H1 (cell line): ENCODE measurements around the gene ASB17. TPM values are rescaled to one million over a fixed set of nuclear protein-coding genes. Genes with fewer than 3 reads are reported as not detected.
A peak's percentile ranks its signal among the peaks of the same experiment; 100 is the strongest.

Source experiments
- CTCF ChIA-PET: fragments of 300-600 bp; sonication (Branson Sonifier 250); formaldehyde crosslinking; loops from one replicate; lab custom pipeline; 2021; ENCODE audit not compliant: partially characterized antibody; lab: Charles Lee
- POLR2A ChIA-PET: fragments of 300-600 bp; sonication (Branson Sonifier 250); formaldehyde crosslinking; loops from one replicate; lab custom pipeline; 2021; ENCODE audit warnings: inconsistent platforms; ENCODE audit not compliant: partially characterized antibody; lab: Charles Lee
- DNase-seq, 2 experiments: peaks; one replicate each; pipeline versions ENCODE4 v3.0.0 to v3.0.0-alpha.2; 2010 to 2022; ENCODE audit warnings: low spot score in 2 of 2, low read depth in 1 of 2, mixed read lengths in 1 of 2
- FAIRE-seq: peaks from 2 replicates; lab custom pipeline; 2011; peaks lifted over from hg19 to GRCh38; lab: Jason Lieb, UNC
- H2AFZ ChIP-seq: 2 replicates; pipeline ENCODE4 v1.8.1; 2012; ENCODE audit warnings: low read length, inconsistent platforms
- H2AK5ac ChIP-seq: 2 replicates; pipeline ENCODE4 v1.6.1; 2013; ENCODE audit warnings: low read depth, low read length
- H2BK120ac ChIP-seq: replicated peaks from 2 replicates; pipeline ENCODE3; 2013; ENCODE audit warnings: low read depth, low read length, inconsistent platforms
- H2BK12ac ChIP-seq: 2 replicates; pipeline ENCODE4 v1.6.1; 2013; ENCODE audit warnings: low read depth, low read length
- H2BK15ac ChIP-seq: 2 replicates; pipeline ENCODE4 v1.6.1; 2013; ENCODE audit warnings: low read length
- H2BK20ac ChIP-seq: 2 replicates; pipeline ENCODE4 v1.6.1; 2013; ENCODE audit warnings: low read length
- H2BK5ac ChIP-seq: 2 replicates; pipeline ENCODE4 v1.6.1; 2013; ENCODE audit warnings: low read depth, low read length
- H3K14ac ChIP-seq: 2 replicates; pipeline ENCODE4 v1.6.1; 2013; ENCODE audit warnings: inconsistent platforms; ENCODE audit not compliant: insufficient read length
- H3K18ac ChIP-seq: 2 replicates; pipeline ENCODE4 v1.6.1; 2013; ENCODE audit warnings: low read length; ENCODE audit errors: extremely low read depth
- H3K23ac ChIP-seq: 2 replicates; pipeline ENCODE4 v1.6.1; 2013; ENCODE audit warnings: inconsistent platforms; ENCODE audit not compliant: insufficient read length
- H3K23me2 ChIP-seq: 2 replicates; pipeline ENCODE4 v1.6.1; 2013; ENCODE audit warnings: low read depth, low read length
- H3K27ac ChIP-seq: 2 replicates; pipeline ENCODE4 v1.6.1; 2011; ENCODE audit warnings: low read depth, low read length, inconsistent platforms
- H3K27me3 ChIP-seq, 4 experiments: replicated peaks in 1 of 4; 1 replicate in 1 of 4; 2 replicates in 3 of 4; pipeline versions ENCODE4 v1.6.1 to v1.8.1; 2011 to 2013; ENCODE audit warnings: low read length in 3 of 4, mild to moderate bottlenecking in 3 of 4, inconsistent platforms in 2 of 4, mixed read lengths in 2 of 4, moderate library complexity in 1 of 4; ENCODE audit not compliant: control insufficient read depth in 3 of 4, insufficient read depth in 3 of 4; ENCODE audit errors: extremely low read depth in 1 of 4
- H3K36me3 ChIP-seq, 4 experiments: 2 replicates each; pipeline versions ENCODE4 v1.6.1 to v1.8.1; 2011 to 2013; ENCODE audit warnings: mild to moderate bottlenecking in 4 of 4, low read length in 3 of 4, moderate library complexity in 2 of 4, control low read depth in 1 of 4, inconsistent platforms in 1 of 4; ENCODE audit not compliant: insufficient read depth in 4 of 4, control insufficient read depth in 2 of 4
- H3K4ac ChIP-seq: replicated peaks from 2 replicates; pipeline ENCODE3; 2013; ENCODE audit warnings: low read length, low read depth, mixed read lengths, inconsistent platforms; ENCODE audit not compliant: insufficient read length
- H3K4me1 ChIP-seq, 4 experiments: replicated peaks in 1 of 4; 1 replicate in 1 of 4; 2 replicates in 3 of 4; pipeline versions ENCODE4 v1.6.1 to v1.8.1; 2011 to 2013; ENCODE audit warnings: low read length in 3 of 4, inconsistent platforms in 2 of 4, mixed read lengths in 1 of 4; ENCODE audit not compliant: insufficient read depth in 4 of 4, control insufficient read depth in 3 of 4
- H3K4me2 ChIP-seq, 2 experiments: 2 replicates each; pipeline versions ENCODE4 v1.6.1 to v1.8.1; 2011 to 2013; ENCODE audit warnings: low read depth in 2 of 2, low read length in 2 of 2, control low read depth in 1 of 2, inconsistent platforms in 1 of 2, mild to moderate bottlenecking in 1 of 2; ENCODE audit not compliant: insufficient read depth in 1 of 2
- H3K4me3 ChIP-seq, 4 experiments: fragments of 200-600, 300-600 bp in 1 of 4; sonication (generic), shearing (Covaris generic), sonication (Bioruptor Twin) in 1 of 4; 2 replicates each; pipeline versions ENCODE4 v1.5.1 to v1.8.1; 2011 to 2016; ENCODE audit warnings: low read length in 4 of 4, low read depth in 3 of 4, control low read depth in 2 of 4, inconsistent platforms in 2 of 4, mild to moderate bottlenecking in 2 of 4, mixed read lengths in 1 of 4, moderate library complexity in 1 of 4; ENCODE audit not compliant: insufficient read depth in 2 of 4; ENCODE audit errors: extremely low read depth in 1 of 4
- H3K56ac ChIP-seq: replicated peaks from 2 replicates; pipeline ENCODE3; 2013; ENCODE audit warnings: low read depth, mild to moderate bottlenecking, mixed read lengths, low read length, inconsistent platforms; ENCODE audit not compliant: insufficient read length
- H3K79me1 ChIP-seq: 2 replicates; pipeline ENCODE4 v1.6.1; 2013; ENCODE audit warnings: low read depth, low read length, control low read depth
- H3K79me2 ChIP-seq, 2 experiments: 2 replicates each; pipeline versions ENCODE4 v1.6.1 to v1.8.1; 2012 to 2013; ENCODE audit warnings: low read length in 2 of 2, mild to moderate bottlenecking in 2 of 2, inconsistent platforms in 1 of 2; ENCODE audit not compliant: insufficient read depth in 2 of 2, control insufficient read depth in 1 of 2
- H3K9ac ChIP-seq, 4 experiments: replicated peaks in 1 of 4; 1 replicate in 1 of 4; 2 replicates in 3 of 4; pipeline versions ENCODE4 v1.6.1 to v1.8.1; 2011 to 2013; ENCODE audit warnings: low read depth in 3 of 4, low read length in 3 of 4, control low read depth in 2 of 4, mild to moderate bottlenecking in 2 of 4, moderate library complexity in 2 of 4, inconsistent platforms in 1 of 4; ENCODE audit errors: extremely low read depth in 1 of 4
- H3K9me3 ChIP-seq, 2 experiments: 2 replicates each; pipeline versions ENCODE4 v1.6.1 to v1.8.1; 2012 to 2013; ENCODE audit warnings: mild to moderate bottlenecking in 2 of 2, moderate library complexity in 2 of 2, control low read depth in 1 of 2, inconsistent platforms in 1 of 2, low read depth in 1 of 2, low read length in 1 of 2, mixed read lengths in 1 of 2; ENCODE audit not compliant: insufficient read depth in 2 of 2
- H4K20me1 ChIP-seq, 2 experiments: replicated peaks in 1 of 2; 2 replicates each; pipeline versions ENCODE3 to v1.8.1; 2011 to 2013; ENCODE audit warnings: inconsistent platforms in 2 of 2, low read length in 2 of 2, mild to moderate bottlenecking in 1 of 2; ENCODE audit not compliant: insufficient read depth in 2 of 2, control insufficient read depth in 1 of 2
- H4K5ac ChIP-seq: 2 replicates; pipeline ENCODE4 v1.6.1; 2013; ENCODE audit warnings: low read length, low read depth, mixed read lengths, inconsistent platforms; ENCODE audit not compliant: insufficient read length
- H4K8ac ChIP-seq: 2 replicates; pipeline ENCODE4 v1.8.0; 2013; ENCODE audit warnings: mild to moderate bottlenecking, moderate library complexity, low read length, inconsistent platforms; ENCODE audit not compliant: insufficient read depth; ENCODE audit errors: extremely low read depth
- H4K91ac ChIP-seq: replicated peaks from 2 replicates; pipeline ENCODE3; 2013; ENCODE audit warnings: low read length, mixed read lengths, inconsistent platforms; ENCODE audit not compliant: insufficient read length
- ATF3 ChIP-seq: IDR thresholded peaks from 2 replicates; pipeline ENCODE4 v1.6.1; 2011; ENCODE audit warnings: low read depth, mild to moderate bottlenecking, low read length; ENCODE audit not compliant: insufficient read depth
- KDM4A ChIP-seq: IDR thresholded peaks from one replicate; pipeline ENCODE4 v1.7.1; 2012; ENCODE audit warnings: low read depth, mild to moderate bottlenecking, moderate library complexity, low read length, inconsistent platforms; ENCODE audit not compliant: severe bottlenecking
- RAD21 ChIP-seq, 2 experiments: IDR thresholded peaks in 1 of 2; conservative IDR thresholded peaks in 1 of 2; 2 replicates each; pipeline ENCODE4 v1.6.1; 2011; ENCODE audit warnings: low read depth in 2 of 2, low read length in 2 of 2, improper control_type of control experiment in 1 of 2, inconsistent platforms in 1 of 2, mild to moderate bottlenecking in 1 of 2, moderate library complexity in 1 of 2
- SIN3A ChIP-seq, 2 experiments: IDR thresholded peaks in 1 of 2; conservative IDR thresholded peaks in 1 of 2; 2 replicates each; pipeline ENCODE4 v1.6.1; 2011 to 2012; ENCODE audit warnings: low read length in 2 of 2, improper control_type of control experiment in 1 of 2, low read depth in 1 of 2, mild to moderate bottlenecking in 1 of 2
- SIRT6 ChIP-seq: IDR thresholded peaks from one replicate; pipeline ENCODE4 v1.7.1; 2012; ENCODE audit warnings: low read length, inconsistent platforms
- SIX5 ChIP-seq: IDR thresholded peaks from 2 replicates; pipeline ENCODE4 v1.6.1; 2011; ENCODE audit warnings: mild to moderate bottlenecking, low read depth, low read length
- polyA plus RNA-seq, 7 experiments: library from polyadenylated mRNA; depleted of rRNA in 3 of 7; stranded (reverse) in 5 of 7; unstranded in 2 of 7; fragments of >200 nt in 5 of 7; fragments of 200-250 nt in 2 of 7; gene quantifications; 1 replicate in 5 of 7; 2 replicates in 1 of 7; 4 replicates in 1 of 7; pipeline versions ENCODE4 v1.2.1 to v1.2.3, GENCODE V29; 2011 to 2013; ENCODE audit warnings: missing spikeins in 2 of 7, mixed read lengths in 2 of 7
- total RNA-seq: library from RNA; stranded (reverse); fragmentation: NEBNext Ultra II Directional; extraction: Animal tissue kit (Norgen Biotek cat#: 25700); gene quantifications from 2 replicates; pipeline ENCODE4 v1.2.1, GENCODE V29; 2021

Gene ASB17
- total and polyA plus RNA-seq, 2 of the 8 experiments (the other 6 are each of a cell fraction or from before 2014, with no cell fraction given): not detected

DNA sequence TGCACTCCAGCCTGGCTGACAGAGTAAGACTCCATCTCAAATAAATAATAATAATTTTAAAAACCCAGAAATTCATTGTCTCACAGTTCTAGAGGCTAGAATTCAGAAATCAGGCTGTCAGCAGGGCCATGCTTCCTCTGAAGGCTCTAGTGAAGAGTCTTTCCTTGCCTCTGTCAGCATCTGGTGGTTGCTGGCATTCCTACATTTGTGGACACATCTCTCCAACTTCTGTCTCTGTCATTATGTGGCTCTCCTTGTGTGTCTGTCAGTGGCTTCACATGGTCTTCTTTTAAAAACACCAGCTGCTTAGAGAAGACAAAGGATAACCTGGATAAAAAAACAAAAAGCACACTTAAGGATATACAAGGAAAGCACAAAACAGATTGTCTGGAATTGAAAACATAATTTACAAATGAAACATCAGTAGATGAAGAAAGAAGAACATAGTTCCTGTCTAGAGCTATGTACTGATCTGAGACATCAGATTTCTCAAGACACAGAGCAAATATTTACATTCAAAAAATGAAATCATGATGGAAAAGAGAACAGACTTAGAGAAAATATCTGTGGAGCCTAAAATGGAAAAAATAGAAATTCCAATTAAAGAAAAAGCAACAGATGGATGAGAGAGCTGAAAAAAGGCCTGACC is 32.7 kb upstream of the ASB17 start:
- H2BK15ac ChIP-seq: no peak overlapping the region
- no peaks in the 10 kb centered on the region for H3K79me2 ChIP-seq
- H3K4me3 ChIP-seq: no peak overlapping the region
- H2BK5ac ChIP-seq: no peak overlapping the region
- no peak overlapping the region for H2AFZ ChIP-seq
- no peak overlapping the region for H2BK20ac ChIP-seq
- no peaks in the 10 kb centered on the region; the same call in 1 of the 2 replicates for H3K23me2 ChIP-seq
- CTCF ChIA-PET: no interaction called here
- no peak overlapping the region for H4K8ac ChIP-seq
- no peak overlapping the region for H3K18ac ChIP-seq
- H3K56ac ChIP-seq: no peak overlapping the region
- POLR2A ChIA-PET: no interaction called here
- no peak for TF ChIP-seq ATF3
- TF ChIP-seq RAD21 (IDR thresholded peaks at IDR 0.05 in 1 of 2, conservative IDR thresholded peaks at IDR 0.05 in 1 of 2; ENCODE audit: low read depth in 2 of 2, low read length in 2 of 2): peak; percentile 2 to 17; a peak in 1 of 4 replicates
- TF ChIP-seq SIN3A (conservative IDR thresholded peaks at IDR 0.05 in 1 of 2, IDR thresholded peaks at IDR 0.05 in 1 of 2; ENCODE audit: low read depth in 1 of 2, low read length in 2 of 2): no peak
- TF ChIP-seq SIRT6: no peak
- TF ChIP-seq SIX5: no peak
- no peak for TF ChIP-seq KDM4A
- H4K5ac ChIP-seq: no peak overlapping the region
- no peak overlapping the region for H4K91ac ChIP-seq
- no peaks in the 10 kb centered on the region for H3K79me1 ChIP-seq
- H3K4ac ChIP-seq: no peak overlapping the region
- H3K4me1 ChIP-seq: no peaks in the 10 kb centered on the region
- H2AK5ac ChIP-seq: no peak overlapping the region
- H3K9me3 ChIP-seq: no peaks in the 10 kb centered on the region
- no peaks in the 10 kb centered on the region for H4K20me1 ChIP-seq
- DNase-seq (no peak), FAIRE-seq (no peak)
- no peak overlapping the region for H3K4me2 ChIP-seq
- H3K9ac ChIP-seq: no peak overlapping the region
- no peak overlapping the region for H3K14ac ChIP-seq
- H2BK120ac ChIP-seq: no peak overlapping the region
- H3K27me3 ChIP-seq: no peaks in the 10 kb centered on the region
- H3K23ac ChIP-seq: no peak overlapping the region
- no peak overlapping the region for H2BK12ac ChIP-seq
- H3K27ac ChIP-seq: no peak overlapping the region
- no peaks in the 10 kb centered on the region for H3K36me3 ChIP-seq
